ELF-1 (cell line): ENCODE results near the gene C1orf185.
A peak's percentile ranks its signal among the peaks of the same experiment; 100 is the strongest.
"Not testable (repeated sequence)": the region's sequence is repeated elsewhere in the genome, so short reads cannot be mapped to it uniquely, and the experiment has no call there.

Source experiments
- DNase-seq: peaks from one replicate; pipeline ENCODE4 v3.0.0-alpha.2; 2016; ENCODE audit warnings: low read depth, low spot score

The C1orf185 gene

DNA sequence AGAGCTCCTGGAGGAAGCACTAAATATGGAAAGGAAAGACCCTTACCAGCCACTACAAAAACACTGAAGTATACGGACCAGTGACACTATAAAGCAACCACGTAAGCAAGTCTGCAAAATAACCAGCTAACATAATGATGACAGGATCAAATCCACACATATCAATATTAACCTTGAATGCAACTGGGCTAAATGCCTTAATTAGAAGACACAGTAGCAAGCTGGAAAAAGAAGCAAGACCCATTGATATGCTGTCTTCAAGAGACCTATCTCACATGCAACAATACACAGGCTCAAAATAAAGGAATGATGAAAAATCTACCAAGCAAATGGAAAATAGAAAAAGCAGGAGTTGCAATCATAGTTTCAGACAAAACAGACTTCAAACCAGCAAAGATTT is 31.0 kb downstream of the C1orf185 start:
- DNase-seq, result no peak

DNA sequence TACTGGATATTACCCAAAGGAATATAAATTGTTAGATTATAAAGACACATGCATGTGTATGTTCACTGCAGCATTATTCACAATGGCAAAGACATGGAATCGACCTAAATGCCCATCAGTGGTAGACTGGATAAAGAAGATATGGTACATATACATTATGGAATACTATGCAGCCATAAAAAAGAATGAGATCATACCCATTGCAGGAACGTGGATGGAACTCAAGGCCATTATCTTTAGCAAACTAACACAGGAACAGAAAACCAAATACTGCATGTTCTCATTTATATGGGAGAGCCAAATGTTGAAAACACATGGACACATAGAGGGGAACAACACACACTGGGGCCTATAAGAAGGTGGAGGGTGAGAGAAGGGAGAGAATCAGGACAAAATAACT is 35.7 kb downstream of the C1orf185 start:
- not testable (repeated sequence) for DNase-seq

DNA sequence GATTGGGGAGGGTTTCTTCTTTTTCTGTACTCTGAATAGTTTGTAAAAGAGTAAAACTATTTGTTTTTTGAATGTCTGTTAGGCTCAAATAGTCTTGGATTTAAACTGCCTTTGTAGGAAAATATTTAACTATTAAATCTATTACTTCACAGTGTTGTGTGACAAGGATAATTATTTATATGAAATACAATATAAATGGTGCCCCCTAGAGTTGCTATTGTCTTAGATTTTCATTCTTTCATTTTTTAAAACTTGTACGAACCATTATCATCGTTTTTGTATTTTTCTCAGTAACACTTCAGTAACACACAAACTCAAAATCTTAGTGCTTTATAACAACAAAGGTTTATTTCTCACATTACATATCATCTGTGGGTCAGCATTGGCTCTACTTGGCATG is 37.4 kb downstream of the C1orf185 start:
- no peak for DNase-seq

- no peak for DNase-seq
These were observed 45.4 kb downstream of the C1orf185 start for GRCh38 chr1:51147394-51147793.

GRCh38 chr1:51154776-51155175 is 52.7 kb downstream of the C1orf185 start:
- DNase-seq, result no peak

- DNase-seq, result no peak
These were observed 54.7 kb downstream of the C1orf185 start for GRCh38 chr1:51156752-51157151.

DNA sequence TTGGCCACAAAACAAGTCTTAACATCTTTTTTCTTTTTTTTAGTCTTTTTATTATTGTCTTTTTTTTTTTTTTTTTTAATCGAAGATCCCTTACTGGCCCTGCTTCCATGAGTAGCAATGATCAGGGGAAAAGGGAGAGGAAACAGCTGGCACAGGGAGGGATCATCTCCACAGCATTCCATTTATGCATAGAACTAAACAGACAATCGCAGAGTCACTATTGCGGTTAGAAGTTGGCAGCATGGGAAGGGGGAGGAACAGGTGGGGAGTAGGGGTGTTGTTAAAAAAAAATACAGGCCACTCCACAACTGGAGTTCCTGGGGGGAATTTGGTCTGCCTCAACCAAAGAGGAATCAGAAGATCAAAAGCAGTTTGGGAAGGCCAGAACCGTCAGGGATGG is 55.4 kb downstream of the C1orf185 start:
- DNase-seq, result no peak

- DNase-seq, result no peak
These were observed 56.2 kb downstream of the C1orf185 start for GRCh38 chr1:51158263-51158662.

- DNase-seq, result not testable (repeated sequence)
These were observed 60.5 kb downstream of the C1orf185 start for GRCh38 chr1:51162560-51162959.

GRCh38 chr1:51165540-51165939 is 63.5 kb downstream of the C1orf185 start:
- DNase-seq, result no peak

- DNase-seq, result no peak
These were observed 66.3 kb downstream of the C1orf185 start for GRCh38 chr1:51168266-51168845.

DNA sequence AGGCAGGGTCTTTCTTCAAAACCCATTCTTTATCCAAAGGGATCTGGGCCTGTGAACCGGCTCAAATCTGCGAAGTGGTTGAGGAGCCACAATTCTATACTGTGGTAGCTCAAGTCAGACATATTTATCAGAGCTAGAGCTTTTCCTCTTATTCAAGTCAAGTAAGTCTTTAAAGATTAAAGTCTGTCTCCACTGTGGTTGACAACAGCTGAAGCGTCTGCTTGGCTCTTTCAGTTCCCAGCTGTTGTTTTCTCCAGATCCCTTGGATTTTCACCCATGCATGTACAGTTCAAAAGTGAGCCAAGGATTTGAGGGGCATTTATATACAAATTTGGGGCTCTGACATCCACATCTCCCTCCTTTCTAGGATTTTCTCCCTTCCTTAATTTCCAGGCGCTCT is 66.9 kb downstream of the C1orf185 start:
- DNase-seq, result no peak

GRCh38 chr1:51170342-51170741 is 68.3 kb downstream of the C1orf185 start:
- no peak for DNase-seq

- DNase-seq, result no peak
These were observed 70.8 kb downstream of the C1orf185 start for GRCh38 chr1:51172811-51173210.

DNA sequence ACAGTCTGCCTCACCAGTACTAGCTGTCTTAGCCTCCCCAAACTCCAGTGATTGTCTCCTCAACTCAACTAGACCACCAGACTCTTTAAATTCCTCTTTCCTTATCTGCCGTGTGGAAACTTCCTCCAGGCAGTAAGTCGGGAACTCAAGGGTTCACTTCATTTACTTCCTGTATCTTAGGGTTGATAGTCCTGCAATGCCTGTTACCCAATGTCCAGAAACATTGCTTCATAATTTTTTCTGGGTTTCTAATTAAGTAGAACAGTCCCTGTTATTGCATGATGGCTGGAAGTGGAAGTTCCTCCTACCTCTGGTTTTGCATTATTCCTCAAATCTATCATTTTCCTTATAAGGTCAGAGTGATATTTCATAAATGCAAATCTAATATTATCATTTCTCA is 73.2 kb downstream of the C1orf185 start:
- DNase-seq, result no peak

GRCh38 chr1:51177988-51178387 is 76.0 kb downstream of the C1orf185 start:
- DNase-seq, result not testable (repeated sequence)

DNA sequence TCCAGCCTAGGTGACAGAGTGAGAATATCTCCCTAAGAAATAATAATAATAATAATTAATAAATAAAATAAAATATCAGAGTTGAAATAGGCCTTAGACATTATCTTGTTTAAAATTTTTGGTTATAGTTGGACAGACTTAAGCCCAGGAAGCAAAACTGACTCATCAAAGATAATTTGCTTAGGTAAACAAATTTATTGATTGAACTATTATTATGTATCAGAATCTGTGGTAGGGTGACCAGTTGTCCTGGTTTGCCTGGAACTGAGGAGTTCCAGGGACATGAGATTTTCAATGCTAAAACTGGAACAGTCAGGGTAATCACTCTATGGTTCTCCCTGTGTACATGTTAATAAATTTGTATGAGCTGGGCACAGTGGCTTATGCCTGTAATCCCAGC is 86.2 kb downstream of the C1orf185 start:
- no peak for DNase-seq

DNA sequence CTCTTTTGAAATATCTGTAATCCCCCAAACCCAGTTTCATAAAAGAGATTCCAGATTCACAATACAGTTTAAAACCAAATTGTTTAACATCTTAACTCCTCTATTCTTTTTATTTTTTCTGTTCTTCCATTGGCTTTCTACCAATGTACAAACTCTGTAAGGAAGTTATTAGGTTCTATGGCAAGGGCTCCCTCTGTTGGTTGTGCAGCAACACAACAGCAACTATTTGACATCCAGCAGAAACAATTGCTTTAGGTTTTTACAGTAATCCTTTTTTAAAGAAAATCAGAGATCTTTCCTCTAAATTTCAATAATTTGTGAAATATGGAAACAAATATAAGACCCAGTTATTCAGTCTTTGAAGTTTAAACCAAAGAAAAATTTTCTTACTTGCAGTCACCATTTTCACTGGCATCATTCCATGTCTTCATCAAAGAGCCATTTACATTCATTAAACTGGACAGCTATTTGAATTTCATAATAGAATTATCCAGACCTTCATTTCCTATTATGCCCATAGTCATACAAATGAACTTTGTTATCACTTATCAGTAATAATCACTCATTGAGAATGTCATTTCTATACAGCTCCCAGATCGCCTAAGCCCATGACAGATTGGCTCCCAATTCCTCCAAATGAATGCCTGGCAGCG is 87.5 kb downstream of the C1orf185 start:
- peak; percentile 9 for DNase-seq

DNA sequence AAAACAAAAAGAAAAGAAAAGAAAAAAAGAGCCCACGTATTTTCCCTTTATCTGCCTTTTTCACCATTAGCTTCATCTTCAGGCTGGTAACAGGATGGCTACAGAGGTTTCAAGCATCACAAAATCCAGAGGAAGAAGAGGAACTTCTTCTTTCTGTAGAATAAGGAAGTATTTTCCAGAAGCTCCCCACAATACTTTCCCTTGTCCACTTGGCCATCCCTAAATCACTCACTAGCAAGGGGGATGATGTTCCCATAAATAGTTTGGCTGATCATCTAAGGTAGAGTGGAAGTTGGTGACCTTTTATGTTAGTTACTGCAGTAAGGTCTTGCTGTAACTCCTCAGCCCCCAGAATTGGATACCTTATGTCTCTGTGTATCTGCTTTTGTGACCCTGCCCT is 88.9 kb downstream of the C1orf185 start:
- DNase-seq, result no peak

DNA sequence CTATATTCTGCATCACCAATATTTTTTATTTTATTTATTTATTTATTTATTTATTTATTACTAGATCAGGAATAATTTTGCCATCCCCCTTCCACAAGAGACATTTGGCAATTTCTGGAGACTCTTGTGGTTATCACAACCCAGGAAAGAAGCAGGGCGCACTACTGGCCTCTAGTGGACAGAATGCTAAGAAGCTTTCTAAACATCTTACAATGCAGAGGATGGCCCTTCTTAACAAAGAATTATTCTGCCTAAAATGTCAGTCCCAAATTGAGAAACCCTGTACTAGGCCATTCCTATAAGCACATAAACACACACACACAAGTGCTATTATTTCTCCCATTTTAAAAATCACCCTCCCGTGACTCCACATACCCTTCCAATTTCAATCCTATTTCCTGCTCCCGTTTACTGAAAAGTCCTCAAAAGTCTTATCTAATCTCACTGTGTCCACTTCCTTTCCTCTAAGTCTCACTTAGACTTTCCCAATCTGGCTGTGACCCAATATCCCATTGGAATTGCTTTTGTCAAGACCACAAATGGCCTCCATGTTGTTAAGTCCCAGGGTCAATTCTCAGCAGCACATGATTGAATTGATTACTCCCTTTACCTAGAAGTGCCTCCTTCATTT is 90.3 kb downstream of the C1orf185 start:
- peak; percentile 45 for DNase-seq

DNA sequence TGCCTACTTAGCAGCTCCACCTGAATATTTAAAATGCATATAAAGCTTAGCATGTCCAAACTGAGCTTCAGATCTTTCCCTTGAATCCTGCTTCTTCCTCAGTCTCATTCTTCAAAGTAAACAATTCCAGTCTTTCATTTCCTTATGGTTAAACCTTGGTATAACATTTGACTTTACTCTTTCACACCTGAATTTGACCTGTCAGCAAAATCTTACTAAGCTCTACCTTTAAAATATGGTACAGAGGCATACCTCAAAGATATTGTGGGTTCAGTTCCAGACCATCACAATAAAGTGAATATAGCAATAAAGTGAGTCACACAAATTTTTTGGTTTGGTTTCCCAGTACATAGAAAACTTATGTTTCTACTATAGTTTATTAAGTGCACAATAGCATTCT is 91.5 kb downstream of the C1orf185 start:
- DNase-seq, result no peak
